ENCODE measurements around the gene GPR39.

GRCh38 chr2:132522901-132523300, 106.3 kb downstream of the GPR39 start:
- no peak for TF ChIP-seq CTCF (IDR thresholded peaks at IDR 0.05)
- TF ChIP-seq EP300 (IDR thresholded peaks at IDR 0.05): no peak
